Measurements from ENCODE around the gene RXRG.

The RXRG gene

DNA sequence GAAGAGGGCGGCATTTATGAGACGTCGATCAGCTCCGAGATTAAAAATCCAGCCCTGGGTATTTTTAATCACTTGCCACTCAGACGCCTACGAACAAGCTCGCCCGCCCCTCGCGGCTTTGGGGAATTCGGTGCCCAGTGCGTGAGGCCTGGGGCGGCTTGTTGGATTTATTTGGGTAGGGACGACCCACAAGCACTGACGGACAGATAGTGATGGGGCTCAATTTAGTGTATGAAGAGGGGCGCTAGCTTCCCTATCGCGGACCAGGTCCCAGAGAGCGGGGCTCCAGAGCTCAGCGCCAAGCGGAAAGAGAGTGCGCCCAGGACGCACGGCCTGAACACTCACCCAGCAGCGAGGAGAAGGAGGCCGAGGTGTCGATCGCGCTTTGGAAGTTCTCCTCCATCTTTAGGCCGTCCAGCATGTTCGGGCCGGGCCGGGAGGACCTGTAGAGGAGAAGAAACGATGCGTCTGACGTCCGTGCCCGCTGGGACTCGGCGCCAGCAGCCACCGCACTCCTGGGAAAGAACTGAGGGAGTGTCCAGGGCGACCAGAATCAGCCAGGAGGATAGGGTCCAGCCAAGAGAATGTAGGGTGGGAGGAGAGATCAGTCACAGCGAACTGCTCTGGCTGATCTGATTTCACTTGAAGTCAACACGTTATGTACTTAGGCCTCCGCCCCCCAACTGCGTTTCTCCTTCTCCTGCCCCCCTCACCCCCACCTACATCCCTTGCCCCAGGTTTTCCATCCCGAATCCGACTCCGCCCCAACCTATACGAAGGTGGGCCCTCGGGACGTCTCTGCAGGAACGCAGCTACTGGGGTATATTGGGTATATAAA is 89.6 kb downstream of the RXRG start:
- H3K4me1 ChIP-seq (ENCODE audit: insufficient read depth, low read length): no peaks in the 10 kb centered on the region
- no peaks in the 10 kb centered on the region for H4K20me1 ChIP-seq (ENCODE audit: insufficient read depth, low read length)
- DNase-seq (no peak), ATAC-seq (ENCODE audit: insufficient read depth, low read depth) (no peak)
- H3K9ac ChIP-seq (ENCODE audit: low read depth, low read length): no peak overlapping the region
- no peak overlapping the region for H2AFZ ChIP-seq (ENCODE audit: low read depth, low read length)
- no peaks in the 10 kb centered on the region for H3K9me3 ChIP-seq (ENCODE audit: insufficient read depth, low read length, severe bottlenecking)
- no peaks in the 10 kb centered on the region for H3K36me3 ChIP-seq (ENCODE audit: insufficient read depth, low read length)
- H3K4me2 ChIP-seq (ENCODE audit: insufficient read depth, low read length): no peak overlapping the region
- H3K4me3 ChIP-seq (ENCODE audit: low read depth in 1 of 2, low read length in 2 of 2): no peak overlapping the region
- no peak overlapping the region for H3K27ac ChIP-seq (ENCODE audit: low read length)
- peaks cover 8% of the 10 kb centered on the region for H3K27me3 ChIP-seq (ENCODE audit: insufficient read depth, low read length, poor library complexity)
- TF ChIP-seq, protein P1, sequence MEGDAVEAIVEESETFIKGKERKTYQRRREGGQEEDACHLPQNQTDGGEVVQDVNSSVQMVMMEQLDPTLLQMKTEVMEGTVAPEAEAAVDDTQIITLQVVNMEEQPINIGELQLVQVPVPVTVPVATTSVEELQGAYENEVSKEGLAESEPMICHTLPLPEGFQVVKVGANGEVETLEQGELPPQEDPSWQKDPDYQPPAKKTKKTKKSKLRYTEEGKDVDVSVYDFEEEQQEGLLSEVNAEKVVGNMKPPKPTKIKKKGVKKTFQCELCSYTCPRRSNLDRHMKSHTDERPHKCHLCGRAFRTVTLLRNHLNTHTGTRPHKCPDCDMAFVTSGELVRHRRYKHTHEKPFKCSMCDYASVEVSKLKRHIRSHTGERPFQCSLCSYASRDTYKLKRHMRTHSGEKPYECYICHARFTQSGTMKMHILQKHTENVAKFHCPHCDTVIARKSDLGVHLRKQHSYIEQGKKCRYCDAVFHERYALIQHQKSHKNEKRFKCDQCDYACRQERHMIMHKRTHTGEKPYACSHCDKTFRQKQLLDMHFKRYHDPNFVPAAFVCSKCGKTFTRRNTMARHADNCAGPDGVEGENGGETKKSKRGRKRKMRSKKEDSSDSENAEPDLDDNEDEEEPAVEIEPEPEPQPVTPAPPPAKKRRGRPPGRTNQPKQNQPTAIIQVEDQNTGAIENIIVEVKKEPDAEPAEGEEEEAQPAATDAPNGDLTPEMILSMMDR (IDR thresholded peaks at IDR 0.05; ENCODE audit: borderline replicate concordance, extremely low read depth, low read length, poor library complexity, severe bottlenecking): no peak
- TF ChIP-seq EZH2 (IDR thresholded peaks at IDR 0.05; ENCODE audit: borderline replicate concordance, low read depth, low read length, severe bottlenecking): no peak
- no peaks in the 10 kb centered on the region for H3K79me2 ChIP-seq (ENCODE audit: insufficient read depth, low read length)

DNA sequence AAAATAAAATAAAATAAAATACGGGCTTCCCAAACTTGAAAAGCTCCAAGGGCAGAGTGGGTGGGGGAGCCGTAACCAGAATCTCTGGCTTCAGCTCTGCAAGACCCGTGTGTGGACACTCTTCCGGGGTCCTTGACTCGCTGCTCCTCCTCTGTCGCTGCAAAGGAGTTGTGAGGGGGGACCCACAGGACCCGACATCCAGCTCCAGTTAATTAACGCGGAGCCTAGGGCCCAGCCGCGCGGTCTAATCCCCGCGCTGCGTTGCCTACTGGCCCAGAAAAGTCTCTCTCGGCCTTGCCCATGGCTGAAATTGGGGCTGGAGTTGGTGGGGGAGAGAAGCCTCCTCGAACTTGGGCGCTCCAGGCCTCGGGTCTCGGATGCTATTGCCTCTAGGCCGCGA is 90.2 kb downstream of the RXRG start:
- H3K9me3 ChIP-seq (ENCODE audit: insufficient read depth, low read length, severe bottlenecking): no peaks in the 10 kb centered on the region
- H3K4me3 ChIP-seq (ENCODE audit: low read depth in 1 of 2, low read length in 2 of 2): no peak overlapping the region
- no peak overlapping the region for H3K4me2 ChIP-seq (ENCODE audit: insufficient read depth, low read length)
- DNase-seq (no peak), ATAC-seq (ENCODE audit: insufficient read depth, low read depth) (no peak)
- peaks cover 11% of the 10 kb centered on the region for H3K27me3 ChIP-seq (ENCODE audit: insufficient read depth, low read length, poor library complexity)
- H3K79me2 ChIP-seq (ENCODE audit: insufficient read depth, low read length): no peaks in the 10 kb centered on the region
- H3K4me1 ChIP-seq (ENCODE audit: insufficient read depth, low read length): no peaks in the 10 kb centered on the region
- H3K36me3 ChIP-seq (ENCODE audit: insufficient read depth, low read length): no peaks in the 10 kb centered on the region
- H3K27ac ChIP-seq (ENCODE audit: low read length): no peak overlapping the region
- no peak overlapping the region for H2AFZ ChIP-seq (ENCODE audit: low read depth, low read length)
- no peak for TF ChIP-seq EZH2 (IDR thresholded peaks at IDR 0.05; ENCODE audit: borderline replicate concordance, low read depth, low read length, severe bottlenecking)
- TF ChIP-seq, protein P1 (IDR thresholded peaks at IDR 0.05; ENCODE audit: borderline replicate concordance, extremely low read depth, low read length, poor library complexity, severe bottlenecking): no peak
- no peaks in the 10 kb centered on the region for H4K20me1 ChIP-seq (ENCODE audit: insufficient read depth, low read length)
- no peak overlapping the region for H3K9ac ChIP-seq (ENCODE audit: low read depth, low read length)

DNA sequence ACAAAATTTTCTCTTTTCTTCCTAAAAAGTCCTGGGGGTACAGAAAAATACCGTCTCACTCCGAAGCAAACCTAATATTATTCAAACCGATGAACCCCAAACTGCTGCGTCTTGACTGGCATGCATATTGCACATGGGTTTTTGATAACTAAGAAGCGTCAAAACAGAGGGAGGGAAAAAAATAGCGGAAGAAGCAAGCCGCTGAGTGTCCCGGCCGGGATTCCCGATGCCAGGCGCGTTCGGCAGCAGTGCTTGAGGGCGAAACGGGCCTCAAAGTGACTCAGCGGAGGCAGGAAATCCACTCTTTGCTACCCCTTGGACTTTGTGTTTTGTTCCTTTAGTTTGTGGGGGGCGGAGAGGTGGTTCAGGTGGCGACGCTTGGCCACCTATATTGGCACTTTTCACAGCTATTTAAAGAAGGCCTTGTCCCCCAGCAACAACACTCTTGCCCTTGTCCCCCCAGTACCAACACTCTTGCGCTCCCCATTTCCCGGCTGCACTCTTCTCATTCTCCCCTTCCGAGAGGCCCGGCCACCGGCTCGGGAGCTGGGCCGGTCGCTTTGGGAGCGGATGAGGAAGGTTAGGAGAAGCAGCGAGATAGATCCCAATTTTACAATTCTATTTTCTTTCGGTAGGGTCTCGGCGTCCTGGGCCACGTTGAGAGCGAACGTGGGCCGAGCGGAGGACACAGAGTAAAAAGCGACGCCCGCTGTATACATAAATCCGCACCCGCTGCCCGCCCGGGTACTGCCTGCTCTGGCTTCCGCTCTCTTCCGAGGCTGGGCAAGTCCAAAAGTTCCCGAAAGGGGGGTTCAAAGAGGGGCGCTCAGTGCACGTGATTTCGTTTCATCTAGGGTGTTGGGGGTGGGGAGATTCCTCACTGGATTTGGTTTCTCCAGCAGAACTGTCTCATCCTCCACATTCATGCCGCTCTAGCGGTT is 90.9 kb downstream of the RXRG start:
- Histone ChIP-seq H3K79me2 (ENCODE audit: insufficient read depth, low read length) (no peaks in the 10 kb centered on the region), H2AFZ (ENCODE audit: low read depth, low read length) (no peak overlapping the region), H3K36me3 (ENCODE audit: insufficient read depth, low read length) (no peaks in the 10 kb centered on the region), H4K20me1 (ENCODE audit: insufficient read depth, low read length) (no peaks in the 10 kb centered on the region), H3K4me2 (ENCODE audit: insufficient read depth, low read length) (no peak overlapping the region), H3K4me1 (ENCODE audit: insufficient read depth, low read length) (no peaks in the 10 kb centered on the region), H3K9ac (ENCODE audit: low read depth, low read length) (no peak overlapping the region), H3K9me3 (ENCODE audit: insufficient read depth, low read length, severe bottlenecking) (no peaks in the 10 kb centered on the region), H3K27me3 (ENCODE audit: insufficient read depth, low read length, poor library complexity) (peaks cover 11% of the 10 kb centered on the region), H3K27ac (ENCODE audit: low read length) (no peak overlapping the region), H3K4me3 (ENCODE audit: low read depth in 1 of 2, low read length in 2 of 2) (no peak overlapping the region)
- TF ChIP-seq, protein P1 (IDR thresholded peaks at IDR 0.05; ENCODE audit: borderline replicate concordance, extremely low read depth, low read length, poor library complexity, severe bottlenecking): no peak
- no peak for TF ChIP-seq EZH2 (IDR thresholded peaks at IDR 0.05; ENCODE audit: borderline replicate concordance, low read depth, low read length, severe bottlenecking)
- no peak for ATAC-seq (ENCODE audit: insufficient read depth, low read depth)
- DNase-seq: no peak
